ENCODE data around the gene MTCH2. TPM values are rescaled to one million over a fixed set of nuclear protein-coding genes. Genes with fewer than 3 reads are reported as not detected.

MTCH2 gene
- total and polyA plus RNA-seq, 2 donors (not counting 1 experiment from before 2014, with no cell fraction given): 18.1 to 26.9 TPM

DNA sequence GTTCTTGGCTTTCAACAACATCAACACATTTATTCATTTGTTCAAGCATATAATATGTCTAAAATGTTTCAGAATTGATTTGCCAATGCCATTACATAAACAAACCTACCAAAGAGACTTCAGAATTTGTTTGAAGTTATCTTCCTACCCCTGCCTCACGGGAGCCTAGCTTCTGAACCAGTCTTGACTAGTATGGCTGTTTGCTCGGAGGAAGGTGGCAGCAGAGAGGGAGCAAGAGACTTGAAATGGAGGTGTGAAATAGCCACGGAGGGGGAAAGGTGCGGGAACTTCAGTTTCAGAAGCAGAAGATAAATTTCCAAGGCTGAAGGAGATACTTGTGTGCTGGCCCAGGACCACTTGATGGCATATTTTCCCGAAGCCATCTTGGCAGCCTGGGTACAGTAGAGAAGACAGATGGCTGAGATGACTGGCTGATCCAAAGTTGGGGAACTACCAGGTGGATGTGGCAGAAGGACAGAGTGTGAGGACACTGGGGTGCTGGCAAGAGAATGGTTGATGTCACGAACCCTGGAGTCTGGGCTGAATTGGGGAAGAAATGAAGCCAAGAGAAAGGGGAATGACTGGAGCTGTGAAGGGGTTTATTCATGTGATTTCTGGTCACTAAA lies 14.0 kb upstream of the MTCH2 start:
- ChIA-PET CTCF (interaction anchor here (0.7 kb wide), 1 partner anchor 15 kb away, joined by 3 read pairs; no protein-coding TSS in a partner anchor), POLR2A (no interaction called here)
- Histone ChIP-seq H3K79me2 (ENCODE audit: control insufficient read depth, insufficient read depth, low read length) (no peaks in the 10 kb centered on the region), H4K20me1 (ENCODE audit: control insufficient read depth, insufficient read depth, low read length, poor library complexity, severe bottlenecking) (no peaks in the 10 kb centered on the region), H3K9ac (ENCODE audit: low read length) (no peak overlapping the region), H3K4me3 (ENCODE audit: control extremely low read depth in 1 of 5, extremely low read depth in 1 of 5, insufficient read depth in 1 of 5, low read depth in 2 of 5, low read length in 4 of 5) (no peak overlapping the region), H3K4me1 (ENCODE audit: control insufficient read depth in 2 of 2, insufficient read depth in 2 of 2, low read length in 2 of 2) (no peaks in the 10 kb centered on the region), H3K9me3 (ENCODE audit: control extremely low read depth in 1 of 3, control insufficient read depth in 2 of 3, insufficient read depth in 1 of 3, low read length in 2 of 3) (peaks cover 0 to 6% (median 0%) of the 10 kb centered on the region in 3 donors), H2AFZ (ENCODE audit: insufficient read depth, low read depth, low read length, poor library complexity, severe bottlenecking) (no peak overlapping the region), H3K4me2 (replicated peaks; ENCODE audit: low read depth, low read length, poor library complexity, severe bottlenecking) (no peak overlapping the region), H3K36me3 (replicated peaks in 1 of 2; ENCODE audit: control extremely low read depth in 1 of 2, control insufficient read depth in 1 of 2, extremely low read depth in 1 of 2, insufficient read depth in 2 of 2, low read length in 1 of 2) (no peaks in the 10 kb centered on the region), H3K27ac (ENCODE audit: low read length in 2 of 2) (no peak overlapping the region), H3K27me3 (replicated peaks in 1 of 4; ENCODE audit: control extremely low read depth in 1 of 4, control insufficient read depth in 3 of 4, insufficient read depth in 4 of 4, low read length in 3 of 4) (no peaks in the 10 kb centered on the region)
- Mint-ChIP-seq H3K4me3 (no peak overlapping the region), H3K9me3 (ENCODE audit: insufficient read depth) (no peaks in the 10 kb centered on the region), H3K4me1 (no peaks in the 10 kb centered on the region), H3K27me3 (peaks cover 3% of the 10 kb centered on the region), H3K27ac (no peak overlapping the region)
- intact Hi-C loops (cut with micrococcal nuclease): no loop called here
- TF ChIP-seq, protein P1, sequence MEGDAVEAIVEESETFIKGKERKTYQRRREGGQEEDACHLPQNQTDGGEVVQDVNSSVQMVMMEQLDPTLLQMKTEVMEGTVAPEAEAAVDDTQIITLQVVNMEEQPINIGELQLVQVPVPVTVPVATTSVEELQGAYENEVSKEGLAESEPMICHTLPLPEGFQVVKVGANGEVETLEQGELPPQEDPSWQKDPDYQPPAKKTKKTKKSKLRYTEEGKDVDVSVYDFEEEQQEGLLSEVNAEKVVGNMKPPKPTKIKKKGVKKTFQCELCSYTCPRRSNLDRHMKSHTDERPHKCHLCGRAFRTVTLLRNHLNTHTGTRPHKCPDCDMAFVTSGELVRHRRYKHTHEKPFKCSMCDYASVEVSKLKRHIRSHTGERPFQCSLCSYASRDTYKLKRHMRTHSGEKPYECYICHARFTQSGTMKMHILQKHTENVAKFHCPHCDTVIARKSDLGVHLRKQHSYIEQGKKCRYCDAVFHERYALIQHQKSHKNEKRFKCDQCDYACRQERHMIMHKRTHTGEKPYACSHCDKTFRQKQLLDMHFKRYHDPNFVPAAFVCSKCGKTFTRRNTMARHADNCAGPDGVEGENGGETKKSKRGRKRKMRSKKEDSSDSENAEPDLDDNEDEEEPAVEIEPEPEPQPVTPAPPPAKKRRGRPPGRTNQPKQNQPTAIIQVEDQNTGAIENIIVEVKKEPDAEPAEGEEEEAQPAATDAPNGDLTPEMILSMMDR (IDR thresholded peaks at IDR 0.05): no peak
- TF ChIP-seq EZH2 (IDR thresholded peaks at IDR 0.05; ENCODE audit: borderline replicate concordance, insufficient read depth, low read depth, low read length, poor library complexity, severe bottlenecking): no peak
- DNase-seq (no peak), ATAC-seq (ENCODE audit: low read depth) (no peak)
- WGBS (ENCODE audit: insufficient coverage): 79% methylated on average over 6 of the region's 6 CpGs

DNA sequence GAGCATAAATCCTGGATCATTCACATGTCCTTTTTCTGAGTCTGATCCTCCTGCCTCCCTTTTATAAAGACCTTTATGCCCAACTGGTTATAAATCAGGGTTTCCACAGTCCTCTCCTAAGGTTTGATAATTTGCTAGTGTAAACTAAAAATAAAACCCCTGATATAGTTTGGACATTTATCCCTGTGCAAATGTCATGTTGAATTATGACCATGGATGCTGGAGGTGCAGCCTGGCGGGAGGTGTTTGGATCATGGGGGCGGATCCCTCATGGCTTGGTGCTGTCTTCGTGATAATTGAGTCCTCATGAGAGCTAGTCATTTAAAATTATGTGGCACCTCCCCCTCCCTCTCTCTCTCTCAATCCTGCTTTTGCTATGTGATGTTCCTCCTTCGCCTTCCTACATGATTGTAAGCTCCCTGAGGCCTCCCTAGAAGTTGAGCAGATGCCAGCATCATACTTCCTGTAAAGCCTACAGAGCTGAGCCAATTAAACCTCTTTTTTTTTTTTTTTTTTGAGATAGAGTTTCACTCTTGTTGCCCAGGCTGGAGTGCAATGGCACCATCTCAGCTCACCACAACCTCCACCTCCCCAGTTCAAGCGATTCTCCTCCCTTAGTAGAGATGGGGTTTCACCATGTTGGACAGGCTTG lies 9.6 kb upstream of the MTCH2 start:
- no peak overlapping the region for H3K4me2 ChIP-seq (replicated peaks; ENCODE audit: low read depth, low read length, poor library complexity, severe bottlenecking)
- Mint-ChIP-seq H3K9me3 (ENCODE audit: insufficient read depth) (no peaks in the 10 kb centered on the region), H3K27me3 (peaks cover 3% of the 10 kb centered on the region), H3K27ac (no peak overlapping the region), H3K4me3 (no peak overlapping the region), H3K4me1 (no peaks in the 10 kb centered on the region)
- DNase-seq (no peak), ATAC-seq (ENCODE audit: low read depth) (no peak)
- 87% methylated on average over 3 of the region's 5 CpGs for WGBS (ENCODE audit: insufficient coverage)
- no peaks in the 10 kb centered on the region for H3K4me1 ChIP-seq (ENCODE audit: control insufficient read depth in 2 of 2, insufficient read depth in 2 of 2, low read length in 2 of 2)
- H2AFZ ChIP-seq (ENCODE audit: insufficient read depth, low read depth, low read length, poor library complexity, severe bottlenecking): no peak overlapping the region
- H3K36me3 ChIP-seq (replicated peaks in 1 of 2; ENCODE audit: control extremely low read depth in 1 of 2, control insufficient read depth in 1 of 2, extremely low read depth in 1 of 2, insufficient read depth in 2 of 2, low read length in 1 of 2): no peaks in the 10 kb centered on the region
- ChIA-PET POLR2A (interaction anchor here (0.6 kb wide), 1 partner anchor 12 kb away, joined by 3 read pairs; no protein-coding TSS in a partner anchor), CTCF (no interaction called here)
- no peaks in the 10 kb centered on the region for H4K20me1 ChIP-seq (ENCODE audit: control insufficient read depth, insufficient read depth, low read length, poor library complexity, severe bottlenecking)
- H3K27me3 ChIP-seq (replicated peaks in 1 of 4; ENCODE audit: control extremely low read depth in 1 of 4, control insufficient read depth in 3 of 4, insufficient read depth in 4 of 4, low read length in 3 of 4): no peaks in the 10 kb centered on the region
- no peak overlapping the region for H3K4me3 ChIP-seq (ENCODE audit: control extremely low read depth in 1 of 5, extremely low read depth in 1 of 5, insufficient read depth in 1 of 5, low read depth in 2 of 5, low read length in 4 of 5)
- TF ChIP-seq, protein P1 (IDR thresholded peaks at IDR 0.05): no peak
- TF ChIP-seq EZH2 (IDR thresholded peaks at IDR 0.05; ENCODE audit: borderline replicate concordance, insufficient read depth, low read depth, low read length, poor library complexity, severe bottlenecking): no peak
- intact Hi-C loops (cut with micrococcal nuclease): no loop called here
- H3K79me2 ChIP-seq (ENCODE audit: control insufficient read depth, insufficient read depth, low read length): no peaks in the 10 kb centered on the region
- no peak overlapping the region for H3K27ac ChIP-seq (ENCODE audit: low read length in 2 of 2)
- H3K9ac ChIP-seq (ENCODE audit: low read length): no peak overlapping the region
- peaks cover 0 to 6% (median 0%) of the 10 kb centered on the region in 3 donors for H3K9me3 ChIP-seq (ENCODE audit: control extremely low read depth in 1 of 3, control insufficient read depth in 2 of 3, insufficient read depth in 1 of 3, low read length in 2 of 3)
